Activated CD4-positive, CD25-positive, alpha-beta regulatory T cell (primary cell): ENCODE results near the gene EPHB2.
"Not testable (repeated sequence)": the region's sequence is repeated elsewhere in the genome, so short reads cannot be mapped to it uniquely, and the experiment has no call there.

Experiments used
- DNase-seq, 4 experiments: peaks; one replicate each; lab custom pipeline; 2025; lab: John Stamatoyannopoulos, UW

EPHB2 gene

GRCh38 chr1:22838965-22839364 lies 128.3 kb downstream of the EPHB2 start:
- DNase-seq: no peak

GRCh38 chr1:22839806-22840205 lies 129.2 kb downstream of the EPHB2 start:
- no peak for DNase-seq

GRCh38 chr1:22841142-22841541 lies 130.5 kb downstream of the EPHB2 start:
- no peak for DNase-seq

- DNase-seq: no peak
These were observed 131.2 kb downstream of the EPHB2 start for GRCh38 chr1:22841860-22842281.

- DNase-seq: not testable (repeated sequence)
These were observed 133.0 kb downstream of the EPHB2 start for GRCh38 chr1:22843441-22844183.

- no peak for DNase-seq
These were observed 134.0 kb downstream of the EPHB2 start for GRCh38 chr1:22844621-22845020.

- no peak for DNase-seq
These were observed 134.8 kb downstream of the EPHB2 start for GRCh38 chr1:22845398-22845935.

- no peak for DNase-seq
These were observed 135.8 kb downstream of the EPHB2 start for GRCh38 chr1:22846458-22846857.

- no peak for DNase-seq
These were observed 136.6 kb downstream of the EPHB2 start for GRCh38 chr1:22847249-22847648.

- no peak for DNase-seq
These were observed 137.1 kb downstream of the EPHB2 start for GRCh38 chr1:22847709-22848108.

- DNase-seq: no peak
These were observed 137.8 kb downstream of the EPHB2 start for GRCh38 chr1:22848405-22848804.

- no peak for DNase-seq
These were observed 139.1 kb downstream of the EPHB2 start for GRCh38 chr1:22849770-22850169.

- DNase-seq: no peak
These were observed 139.6 kb downstream of the EPHB2 start for GRCh38 chr1:22850281-22850680.

GRCh38 chr1:22850681-22851080 lies 140.0 kb downstream of the EPHB2 start:
- no peak for DNase-seq

- no peak for DNase-seq
These were observed 140.9 kb downstream of the EPHB2 start for GRCh38 chr1:22851517-22851916.

GRCh38 chr1:22852144-22852655 lies 141.6 kb downstream of the EPHB2 start:
- no peak for DNase-seq

- DNase-seq: no peak
These were observed 143.1 kb downstream of the EPHB2 start for GRCh38 chr1:22853651-22854185.

- no peak for DNase-seq
These were observed 144.3 kb downstream of the EPHB2 start for GRCh38 chr1:22854688-22855565.

GRCh38 chr1:22855668-22856606 lies 145.3 kb downstream of the EPHB2 start:
- no peak for DNase-seq

GRCh38 chr1:22857661-22858060 lies 147.0 kb downstream of the EPHB2 start:
- no peak for DNase-seq

- DNase-seq: no peak
These were observed 149.8 kb downstream of the EPHB2 start for GRCh38 chr1:22860414-22860800.
